Osteocyte (in vitro differentiated cells): ENCODE results near the gene USP44. TPM values are rescaled to one million over a fixed set of nuclear protein-coding genes. Genes with fewer than 3 reads are reported as not detected.

ENCODE experiments used
- DNase-seq: peaks from one replicate; pipeline ENCODE4 v3.0.0; 2021; ENCODE audit warnings: mixed read lengths; ENCODE audit not compliant: unreplicated experiment; ENCODE audit errors: extremely low spot score
- H3K27ac Mint-ChIP-seq: one replicate; pipeline ENCODE4 v1.8.0; 2021; ENCODE audit warnings: mild to moderate bottlenecking, mixed read lengths; ENCODE audit not compliant: unreplicated experiment
- H3K27me3 Mint-ChIP-seq: one replicate; pipeline ENCODE4 v1.8.0; 2021; ENCODE audit warnings: mixed read lengths; ENCODE audit not compliant: unreplicated experiment
- H3K36me3 Mint-ChIP-seq: one replicate; pipeline ENCODE4 v1.8.0; 2021; ENCODE audit warnings: mixed read lengths; ENCODE audit not compliant: unreplicated experiment
- H3K4me1 Mint-ChIP-seq: one replicate; pipeline ENCODE4 v1.8.0; 2021; ENCODE audit warnings: mixed read lengths; ENCODE audit not compliant: unreplicated experiment
- H3K4me3 Mint-ChIP-seq: one replicate; pipeline ENCODE4 v1.8.0; 2021; ENCODE audit warnings: mild to moderate bottlenecking, moderate library complexity, mixed read lengths; ENCODE audit not compliant: unreplicated experiment
- H3K9me3 Mint-ChIP-seq: one replicate; pipeline ENCODE4 v1.8.0; 2021; ENCODE audit warnings: mixed read lengths; ENCODE audit not compliant: unreplicated experiment
- total RNA-seq: library from RNA; stranded (reverse); gene quantifications from 2 replicates; pipeline ENCODE4 v1.2.1, GENCODE V29; 2021
- TF ChIP-seq, protein P1 (sequence below): fragments of 200-600 bp; sonication (generic); IDR thresholded peaks from 2 replicates; pipeline ENCODE4 v1.5.0; 2021; ENCODE audit warnings: antibody characterized with exemption, mild to moderate bottlenecking, moderate library complexity

USP44 gene
- total RNA-seq, 1 donor from 2014 or later: 0.73 TPM

- peaks cover 31% of the 10 kb centered on the region for H3K27me3 Mint-ChIP-seq
- H3K4me1 Mint-ChIP-seq: peaks cover 2% of the 10 kb centered on the region
- H3K27ac Mint-ChIP-seq: no peak overlapping the region
- H3K9me3 Mint-ChIP-seq: no peaks in the 10 kb centered on the region
- TF ChIP-seq, protein P1, sequence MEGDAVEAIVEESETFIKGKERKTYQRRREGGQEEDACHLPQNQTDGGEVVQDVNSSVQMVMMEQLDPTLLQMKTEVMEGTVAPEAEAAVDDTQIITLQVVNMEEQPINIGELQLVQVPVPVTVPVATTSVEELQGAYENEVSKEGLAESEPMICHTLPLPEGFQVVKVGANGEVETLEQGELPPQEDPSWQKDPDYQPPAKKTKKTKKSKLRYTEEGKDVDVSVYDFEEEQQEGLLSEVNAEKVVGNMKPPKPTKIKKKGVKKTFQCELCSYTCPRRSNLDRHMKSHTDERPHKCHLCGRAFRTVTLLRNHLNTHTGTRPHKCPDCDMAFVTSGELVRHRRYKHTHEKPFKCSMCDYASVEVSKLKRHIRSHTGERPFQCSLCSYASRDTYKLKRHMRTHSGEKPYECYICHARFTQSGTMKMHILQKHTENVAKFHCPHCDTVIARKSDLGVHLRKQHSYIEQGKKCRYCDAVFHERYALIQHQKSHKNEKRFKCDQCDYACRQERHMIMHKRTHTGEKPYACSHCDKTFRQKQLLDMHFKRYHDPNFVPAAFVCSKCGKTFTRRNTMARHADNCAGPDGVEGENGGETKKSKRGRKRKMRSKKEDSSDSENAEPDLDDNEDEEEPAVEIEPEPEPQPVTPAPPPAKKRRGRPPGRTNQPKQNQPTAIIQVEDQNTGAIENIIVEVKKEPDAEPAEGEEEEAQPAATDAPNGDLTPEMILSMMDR: no peak
- no peaks in the 10 kb centered on the region for H3K36me3 Mint-ChIP-seq
- H3K4me3 Mint-ChIP-seq: no peak overlapping the region
- DNase-seq: no peak
Observed at GRCh38 chr12:95538006-95538405, 13.3 kb downstream of the USP44 start.

- Mint-ChIP-seq H3K4me1 (peaks cover 2% of the 10 kb centered on the region), H3K4me3 (no peak overlapping the region), H3K27ac (no peak overlapping the region), H3K9me3 (no peaks in the 10 kb centered on the region), H3K36me3 (no peaks in the 10 kb centered on the region), H3K27me3 (peaks cover 25% of the 10 kb centered on the region)
- no peak for DNase-seq
- TF ChIP-seq, protein P1: no peak
Observed at GRCh38 chr12:95533985-95534384, 17.3 kb downstream of the USP44 start.

GRCh38 chr12:95532851-95533250 is 18.4 kb downstream of the USP44 start:
- no peak for DNase-seq
- Mint-ChIP-seq H3K36me3 (no peaks in the 10 kb centered on the region), H3K27me3 (peaks cover 17% of the 10 kb centered on the region), H3K4me3 (no peak overlapping the region), H3K4me1 (peaks cover 2% of the 10 kb centered on the region), H3K27ac (no peak overlapping the region), H3K9me3 (no peaks in the 10 kb centered on the region)
- TF ChIP-seq, protein P1: no peak

DNA sequence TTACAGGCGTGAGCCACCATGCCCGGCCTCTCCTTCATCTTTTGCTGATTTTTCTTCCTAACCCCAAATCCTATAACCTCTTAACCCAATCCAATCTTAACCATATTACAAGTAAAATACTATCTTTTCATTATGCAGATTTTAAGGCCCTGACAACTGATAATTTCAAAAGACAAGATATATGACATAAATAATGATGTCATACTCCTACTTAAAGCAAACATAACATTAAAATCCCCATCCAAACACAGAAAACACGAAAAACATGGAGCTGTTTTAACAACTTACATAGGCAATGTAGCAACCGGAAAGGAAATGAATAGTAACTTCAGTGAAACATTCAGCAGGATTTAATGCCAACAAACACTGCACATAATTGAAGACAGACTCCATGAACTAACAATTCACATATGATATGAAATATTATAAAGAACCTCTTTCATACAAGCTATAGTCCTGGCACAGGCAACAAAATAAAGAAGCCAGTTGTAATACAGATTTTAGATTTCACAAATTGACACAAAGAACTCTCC is 21.5 kb downstream of the USP44 start:
- H3K9me3 Mint-ChIP-seq: no peaks in the 10 kb centered on the region

GRCh38 chr12:95528431-95528830 is 22.8 kb downstream of the USP44 start:
- H3K27me3 Mint-ChIP-seq: peaks cover 14% of the 10 kb centered on the region
- no peaks in the 10 kb centered on the region for H3K36me3 Mint-ChIP-seq
- no peaks in the 10 kb centered on the region for H3K4me1 Mint-ChIP-seq
- H3K27ac Mint-ChIP-seq: no peak overlapping the region
- DNase-seq: no peak
- H3K9me3 Mint-ChIP-seq: no peaks in the 10 kb centered on the region
- H3K4me3 Mint-ChIP-seq: no peak overlapping the region
- TF ChIP-seq, protein P1: no peak

More for the DNA sequence above, 21.5 kb downstream of the USP44 start:
- DNase-seq: no peak
- Mint-ChIP-seq H3K27me3 (peaks cover 17% of the 10 kb centered on the region), H3K36me3 (no peaks in the 10 kb centered on the region), H3K4me1 (peaks cover 2% of the 10 kb centered on the region), H3K4me3 (no peak overlapping the region), H3K27ac (no peak overlapping the region)
- TF ChIP-seq, protein P1: no peak
